ENCODE data around the gene PTPRD. TPM values are rescaled to one million over a fixed set of nuclear protein-coding genes. Genes with fewer than 3 reads are reported as not detected.
"Not testable (repeated sequence)": the region's sequence is repeated elsewhere in the genome, so short reads cannot be mapped to it uniquely, and the experiment has no call there.

Gene PTPRD
- total and polyA plus RNA-seq, 4 donors = 97.4 to 229 (median 161) TPM

GRCh38 chr9:9117866-9118265 lies 1494.9 kb downstream of the PTPRD start:
- Histone ChIP-seq H3K4me1 (ENCODE audit: control insufficient read depth, insufficient read depth, low read length) (no peaks in the 10 kb centered on the region), H3K27ac (ENCODE audit: low read depth, low read length) (no peak overlapping the region), H3K4me3 (ENCODE audit: low read depth, low read length) (no peak overlapping the region), H3K27me3 (ENCODE audit: control insufficient read depth, insufficient read depth, low read length) (no peaks in the 10 kb centered on the region), H3K36me3 (ENCODE audit: control insufficient read depth, insufficient read depth, low read length) (no peaks in the 10 kb centered on the region), H3K9me3 (ENCODE audit: control insufficient read depth, insufficient read depth, low read length) (no peaks in the 10 kb centered on the region)
- no CpG with 5 or more reads among the region's 2 CpGs for WGBS (ENCODE audit: insufficient coverage)
- no peak for DNase-seq (ENCODE audit: low read depth in 4 of 6, low spot score in 6 of 6)

- H3K9me3 ChIP-seq (ENCODE audit: control insufficient read depth, insufficient read depth, low read length) = no peaks in the 10 kb centered on the region
- WGBS (ENCODE audit: insufficient coverage) = no CpG with 5 or more reads among the region's 3 CpGs
- no peak overlapping the region for H3K4me3 ChIP-seq (ENCODE audit: low read depth, low read length)
- no peaks in the 10 kb centered on the region for H3K27me3 ChIP-seq (ENCODE audit: control insufficient read depth, insufficient read depth, low read length)
- no peaks in the 10 kb centered on the region for H3K4me1 ChIP-seq (ENCODE audit: control insufficient read depth, insufficient read depth, low read length)
- no peak overlapping the region for H3K27ac ChIP-seq (ENCODE audit: low read depth, low read length)
- DNase-seq (ENCODE audit: low read depth in 4 of 6, low spot score in 6 of 6) = peak in 1 of 6 donors; percentile 49
- H3K36me3 ChIP-seq (ENCODE audit: control insufficient read depth, insufficient read depth, low read length) = no peaks in the 10 kb centered on the region
Measured at GRCh38 chr9:9112001-9112720, 1500.6 kb downstream of the PTPRD start.

GRCh38 chr9:9108641-9109040 lies 1504.2 kb downstream of the PTPRD start:
- H3K4me3 ChIP-seq (ENCODE audit: low read depth, low read length) = no peak overlapping the region
- WGBS (ENCODE audit: insufficient coverage) = 40% methylated on average over 1 of the region's 3 CpGs

GRCh38 chr9:9102295-9102694 lies 1510.5 kb downstream of the PTPRD start:
- H3K4me3 ChIP-seq (ENCODE audit: low read depth, low read length) = no peak overlapping the region
- no peaks in the 10 kb centered on the region for H3K27me3 ChIP-seq (ENCODE audit: control insufficient read depth, insufficient read depth, low read length)
- WGBS (ENCODE audit: insufficient coverage) = 20% methylated on average over 1 of the region's 7 CpGs
- peak in 3 of 6 donors; percentile 7 to 70 (median 67) for DNase-seq (ENCODE audit: low read depth in 4 of 6, low spot score in 6 of 6)
- no peaks in the 10 kb centered on the region for H3K9me3 ChIP-seq (ENCODE audit: control insufficient read depth, insufficient read depth, low read length)
- H3K36me3 ChIP-seq (ENCODE audit: control insufficient read depth, insufficient read depth, low read length) = no peaks in the 10 kb centered on the region
- H3K27ac ChIP-seq (ENCODE audit: low read depth, low read length) = no peak overlapping the region
- no peaks in the 10 kb centered on the region for H3K4me1 ChIP-seq (ENCODE audit: control insufficient read depth, insufficient read depth, low read length)

More at GRCh38 chr9:9108641-9109040, 1504.2 kb downstream of the PTPRD start:
- peak in 1 of 6 donors; percentile 61 for DNase-seq (ENCODE audit: low read depth in 4 of 6, low spot score in 6 of 6)
- Histone ChIP-seq H3K4me1 (ENCODE audit: control insufficient read depth, insufficient read depth, low read length) (no peaks in the 10 kb centered on the region), H3K36me3 (ENCODE audit: control insufficient read depth, insufficient read depth, low read length) (no peaks in the 10 kb centered on the region), H3K27me3 (ENCODE audit: control insufficient read depth, insufficient read depth, low read length) (no peaks in the 10 kb centered on the region), H3K27ac (ENCODE audit: low read depth, low read length) (no peak overlapping the region), H3K9me3 (ENCODE audit: control insufficient read depth, insufficient read depth, low read length) (no peaks in the 10 kb centered on the region)

- Histone ChIP-seq H3K9me3 (ENCODE audit: control insufficient read depth, insufficient read depth, low read length) (no peaks in the 10 kb centered on the region), H3K4me1 (ENCODE audit: control insufficient read depth, insufficient read depth, low read length) (no peaks in the 10 kb centered on the region), H3K36me3 (ENCODE audit: control insufficient read depth, insufficient read depth, low read length) (no peaks in the 10 kb centered on the region), H3K27ac (ENCODE audit: low read depth, low read length) (no peak overlapping the region), H3K27me3 (ENCODE audit: control insufficient read depth, insufficient read depth, low read length) (no peaks in the 10 kb centered on the region), H3K4me3 (ENCODE audit: low read depth, low read length) (no peak overlapping the region)
- peak in 2 of 6 donors; percentile 43 to 90 for DNase-seq (ENCODE audit: low read depth in 4 of 6, low spot score in 6 of 6)
Measured at GRCh38 chr9:9100070-9100469, 1512.7 kb downstream of the PTPRD start.

GRCh38 chr9:9099646-9100045 lies 1513.2 kb downstream of the PTPRD start:
- Histone ChIP-seq H3K4me1 (ENCODE audit: control insufficient read depth, insufficient read depth, low read length) (no peaks in the 10 kb centered on the region), H3K9me3 (ENCODE audit: control insufficient read depth, insufficient read depth, low read length) (no peaks in the 10 kb centered on the region), H3K27ac (ENCODE audit: low read depth, low read length) (no peak overlapping the region), H3K4me3 (ENCODE audit: low read depth, low read length) (no peak overlapping the region), H3K36me3 (ENCODE audit: control insufficient read depth, insufficient read depth, low read length) (no peaks in the 10 kb centered on the region), H3K27me3 (ENCODE audit: control insufficient read depth, insufficient read depth, low read length) (no peaks in the 10 kb centered on the region)
- WGBS (ENCODE audit: insufficient coverage) = no CpG with 5 or more reads among the region's 3 CpGs
- peak in 2 of 6 donors; percentile 70 to 84 for DNase-seq (ENCODE audit: low read depth in 4 of 6, low spot score in 6 of 6)

- H3K27ac ChIP-seq (ENCODE audit: low read depth, low read length); DNase-seq (ENCODE audit: low read depth in 4 of 6, low spot score in 6 of 6); H3K36me3 ChIP-seq (ENCODE audit: control insufficient read depth, insufficient read depth, low read length); H3K4me1 ChIP-seq (ENCODE audit: control insufficient read depth, insufficient read depth, low read length); H3K4me3 ChIP-seq (ENCODE audit: low read depth, low read length); H3K27me3 ChIP-seq (ENCODE audit: control insufficient read depth, insufficient read depth, low read length); H3K9me3 ChIP-seq (ENCODE audit: control insufficient read depth, insufficient read depth, low read length): not testable (repeated sequence)
- 95% methylated on average over 2 of the region's 6 CpGs for WGBS (ENCODE audit: insufficient coverage)
Measured at GRCh38 chr9:9097254-9097653, 1515.5 kb downstream of the PTPRD start.

- H3K27ac ChIP-seq (ENCODE audit: low read depth, low read length) = no peak overlapping the region
- no peaks in the 10 kb centered on the region for H3K4me1 ChIP-seq (ENCODE audit: control insufficient read depth, insufficient read depth, low read length)
Measured at GRCh38 chr9:9091387-9091786, 1521.4 kb downstream of the PTPRD start.

GRCh38 chr9:9079473-9079872 lies 1533.3 kb downstream of the PTPRD start:
- H3K4me1 ChIP-seq (ENCODE audit: control insufficient read depth, insufficient read depth, low read length) = no peaks in the 10 kb centered on the region
- peaks cover 2% of the 10 kb centered on the region for H3K9me3 ChIP-seq (ENCODE audit: control insufficient read depth, insufficient read depth, low read length)
- H3K4me3 ChIP-seq (ENCODE audit: low read depth, low read length) = no peak overlapping the region
- no peaks in the 10 kb centered on the region for H3K27me3 ChIP-seq (ENCODE audit: control insufficient read depth, insufficient read depth, low read length)
- H3K36me3 ChIP-seq (ENCODE audit: control insufficient read depth, insufficient read depth, low read length) = no peaks in the 10 kb centered on the region
- H3K27ac ChIP-seq (ENCODE audit: low read depth, low read length) = no peak overlapping the region
- no peak for DNase-seq (ENCODE audit: low read depth in 4 of 6, low spot score in 6 of 6)
- 100% methylated on average over 1 of the region's 2 CpGs for WGBS (ENCODE audit: insufficient coverage)

More at GRCh38 chr9:9091387-9091786, 1521.4 kb downstream of the PTPRD start:
- no peak for DNase-seq (ENCODE audit: low read depth in 4 of 6, low spot score in 6 of 6)
- H3K4me3 ChIP-seq (ENCODE audit: low read depth, low read length) = no peak overlapping the region
- no peaks in the 10 kb centered on the region for H3K36me3 ChIP-seq (ENCODE audit: control insufficient read depth, insufficient read depth, low read length)
- H3K27me3 ChIP-seq (ENCODE audit: control insufficient read depth, insufficient read depth, low read length) = no peaks in the 10 kb centered on the region
- peaks cover 4% of the 10 kb centered on the region for H3K9me3 ChIP-seq (ENCODE audit: control insufficient read depth, insufficient read depth, low read length)

GRCh38 chr9:9078301-9078700 lies 1534.5 kb downstream of the PTPRD start:
- Histone ChIP-seq H3K4me3 (ENCODE audit: low read depth, low read length) (no peak overlapping the region), H3K27ac (ENCODE audit: low read depth, low read length) (no peak overlapping the region), H3K9me3 (ENCODE audit: control insufficient read depth, insufficient read depth, low read length) (peaks cover 2% of the 10 kb centered on the region), H3K36me3 (ENCODE audit: control insufficient read depth, insufficient read depth, low read length) (no peaks in the 10 kb centered on the region), H3K27me3 (ENCODE audit: control insufficient read depth, insufficient read depth, low read length) (no peaks in the 10 kb centered on the region), H3K4me1 (ENCODE audit: control insufficient read depth, insufficient read depth, low read length) (no peaks in the 10 kb centered on the region)
- no peak for DNase-seq (ENCODE audit: low read depth in 4 of 6, low spot score in 6 of 6)
- WGBS (ENCODE audit: insufficient coverage) = no CpG with 5 or more reads among the region's 1 CpG

All from spinal cord (tissue), 10 donors.